HCT116 (cell line): ENCODE results near the gene P2RX3. TPM values are rescaled to one million over a fixed set of nuclear protein-coding genes. Genes with fewer than 3 reads are reported as not detected.

Source experiments
- ATAC-seq: fragments of 200-7000 bp; cut with Tn5 transposase; 2 replicates; pipeline ENCODE4 v1.9.1; 2020; ENCODE audit warnings: mild to moderate bottlenecking, moderate library complexity
- BruUV-seq: library from RNA; stranded (reverse); fragments of 400-500 nt; replicated peaks from 2 replicates; lab custom pipeline; 2021; lab: Mats Ljungman, UMichigan
- CTCF ChIA-PET: fragments of 300-600 bp; sonication (Branson Sonifier 250); formaldehyde crosslinking; loops from one replicate; lab custom pipeline; 2021; ENCODE audit warnings: antibody characterized with exemption; lab: Charles Lee
- POLR2A ChIA-PET: fragments of 300-600, 350-600 bp; sonication (Branson Sonifier 250); formaldehyde crosslinking; loops from one replicate; lab custom pipeline; 2021; ENCODE audit warnings: antibody characterized with exemption; lab: Charles Lee
- RAD21 ChIA-PET, 2 experiments: fragments of 300-600 bp; sonication (Branson Sonifier 250); formaldehyde crosslinking; loops; one replicate each; lab custom pipeline; 2023; ENCODE audit warnings: low total read pairs in 2 of 2; ENCODE audit not compliant: uncharacterized antibody in 2 of 2, unreplicated experiment in 2 of 2, low non-redundant PET in 1 of 2; lab: Charles Lee
- DNase-seq: peaks from one replicate; pipeline ENCODE4 v3.0.0-alpha.2; 2010; ENCODE audit warnings: low read depth, low spot score
- H2AFZ ChIP-seq: fragments of 200-600 bp; shearing (Covaris generic), sonication (generic); 2 replicates; pipeline ENCODE4 v1.6.1; 2017; ENCODE audit warnings: low read depth, mixed run types, mixed read lengths, antibody characterized with exemption, low read length; ENCODE audit not compliant: poor library complexity, severe bottlenecking
- H3K27ac ChIP-seq: 2 replicates; pipeline ENCODE4 v1.5.1; 2012; ENCODE audit warnings: low read depth, low read length
- H3K27me3 ChIP-seq: fragments of 200-600 bp; sonication (generic); 2 replicates; pipeline ENCODE4 v1.6.1; 2016; ENCODE audit warnings: mixed run types, low read length, mixed read lengths; ENCODE audit not compliant: insufficient read depth
- H3K36me3 ChIP-seq, 2 experiments: fragments of 200-500 bp in 1 of 2; fragments of 200-600 bp in 1 of 2; sonication (Bioruptor generic) in 1 of 2; sonication (generic) in 1 of 2; 2 replicates each; pipeline versions ENCODE4 v1.5.1 to v1.6.1; 2014 to 2016; ENCODE audit warnings: low read length in 2 of 2, inconsistent platforms in 1 of 2, mixed read lengths in 1 of 2, mixed run types in 1 of 2; ENCODE audit not compliant: insufficient read depth in 2 of 2, control insufficient read depth in 1 of 2
- H3K4me1 ChIP-seq, 2 experiments: fragments of 200-600 bp in 1 of 2; sonication (generic) in 1 of 2; 2 replicates each; pipeline versions ENCODE4 v1.5.1 to v1.6.1; 2012 to 2017; ENCODE audit warnings: low read length in 2 of 2, inconsistent platforms in 1 of 2, mild to moderate bottlenecking in 1 of 2, mixed read lengths in 1 of 2, mixed run types in 1 of 2, moderate library complexity in 1 of 2; ENCODE audit not compliant: insufficient read depth in 2 of 2, control insufficient read depth in 1 of 2
- H3K4me2 ChIP-seq: fragments of 200-600 bp; sonication (generic); 2 replicates; pipeline ENCODE4 v1.6.1; 2017; ENCODE audit warnings: mixed run types, low read length, mixed read lengths
- H3K4me3 ChIP-seq, 2 experiments: fragments of 200-600 bp in 1 of 2; sonication (generic) in 1 of 2; replicated peaks in 1 of 2; 2 replicates each; pipeline ENCODE4 v1.5.1; 2011 to 2016; ENCODE audit warnings: low read length in 2 of 2, control low read depth in 1 of 2, low read depth in 1 of 2, mild to moderate bottlenecking in 1 of 2, mixed read lengths in 1 of 2, mixed run types in 1 of 2
- H3K79me2 ChIP-seq: fragments of 200-600 bp; sonication (generic); 2 replicates; pipeline ENCODE4 v1.6.1; 2017; ENCODE audit warnings: mild to moderate bottlenecking, mixed run types, low read length, moderate library complexity, mixed read lengths; ENCODE audit not compliant: insufficient read depth
- H3K9ac ChIP-seq: fragments of 200-600 bp; sonication (generic); 2 replicates; pipeline ENCODE4 v1.6.1; 2016; ENCODE audit warnings: low read length, mixed read lengths
- H3K9me2 ChIP-seq: fragments of 200-600 bp; sonication (generic), shearing (Covaris generic); 2 replicates; pipeline ENCODE4 v1.6.1; 2017; ENCODE audit warnings: mixed run types, mild to moderate bottlenecking, moderate library complexity; ENCODE audit not compliant: insufficient read depth
- H3K9me3 ChIP-seq, 2 experiments: fragments of 200-500 bp in 1 of 2; fragments of 200-600 bp in 1 of 2; sonication (Bioruptor generic) in 1 of 2; sonication (generic) in 1 of 2; 2 replicates each; pipeline ENCODE4 v1.6.1; 2014 to 2017; ENCODE audit warnings: low read length in 2 of 2, mixed read lengths in 2 of 2, inconsistent platforms in 1 of 2, low read depth in 1 of 2, mild to moderate bottlenecking in 1 of 2, mixed run types in 1 of 2, moderate library complexity in 1 of 2; ENCODE audit not compliant: control insufficient read depth in 1 of 2, insufficient read depth in 1 of 2
- H4K20me1 ChIP-seq: fragments of 200-600 bp; sonication (generic), shearing (Covaris generic); 2 replicates; pipeline ENCODE4 v1.6.1; 2017; ENCODE audit warnings: mixed run types, mild to moderate bottlenecking, moderate library complexity; ENCODE audit not compliant: insufficient read depth
- ATF3 ChIP-seq: IDR thresholded peaks from 2 replicates; pipeline ENCODE4 v1.6.1; 2012
- CBX3 ChIP-seq: IDR thresholded peaks from 2 replicates; pipeline ENCODE4 v1.6.1; 2012; ENCODE audit warnings: low read depth
- CTCF ChIP-seq, 3 experiments: fragments of 200-600 bp in 1 of 3; sonication (generic) in 1 of 3; IDR thresholded peaks in 2 of 3; conservative IDR thresholded peaks in 1 of 3; 2 replicates each; pipeline ENCODE4 v1.5.1; 2012 to 2017; ENCODE audit warnings: low read depth in 2 of 3, low read length in 2 of 3, antibody characterized with exemption in 1 of 3, borderline replicate concordance in 1 of 3, control low read depth in 1 of 3, mild to moderate bottlenecking in 1 of 3, mixed read lengths in 1 of 3, mixed run types in 1 of 3, moderate library complexity in 1 of 3; ENCODE audit not compliant: insufficient read depth in 1 of 3
- EGR1 ChIP-seq: IDR thresholded peaks from 2 replicates; pipeline ENCODE4 v1.6.1; 2012; ENCODE audit warnings: low read depth
- EZH2phosphoT487 ChIP-seq: fragments of 200-600 bp; IDR thresholded peaks from 2 replicates; pipeline ENCODE4 v1.6.1; 2018; ENCODE audit warnings: antibody characterized with exemption, borderline replicate concordance
- MAX ChIP-seq: IDR thresholded peaks from 2 replicates; pipeline ENCODE4 v1.6.1; 2012
- POLR2A ChIP-seq: IDR thresholded peaks from 2 replicates; pipeline ENCODE4 v1.7.0; 2011; ENCODE audit warnings: borderline replicate concordance; ENCODE audit not compliant: insufficient read depth, insufficient read length; ENCODE audit errors: extremely low read depth
- POLR2AphosphoS5 ChIP-seq: IDR thresholded peaks from 2 replicates; pipeline ENCODE4 v1.6.1; 2011; ENCODE audit warnings: mild to moderate bottlenecking, low read depth, low read length, moderate library complexity
- RAD21 ChIP-seq: IDR thresholded peaks from 2 replicates; pipeline ENCODE4 v1.6.1; 2012; ENCODE audit warnings: low read depth, mild to moderate bottlenecking
- SP1 ChIP-seq: IDR thresholded peaks from 2 replicates; pipeline ENCODE4 v1.6.1; 2012; ENCODE audit warnings: low read depth
- TCF7L2 ChIP-seq: IDR thresholded peaks from 2 replicates; pipeline ENCODE4 v1.7.0; 2011; ENCODE audit warnings: borderline replicate concordance, inconsistent platforms; ENCODE audit not compliant: insufficient read depth, insufficient read length; ENCODE audit errors: extremely low read depth
- ZNF274 ChIP-seq: fragments of 200-500 bp; sonication (Bioruptor generic); IDR thresholded peaks from 2 replicates; pipeline ENCODE4 v1.6.1; 2014; ENCODE audit warnings: mild to moderate bottlenecking, low read depth, low read length, inconsistent platforms
- intact Hi-C: fragments of 100-400 bp; cut with micrococcal nuclease; formaldehyde crosslinking; loops from 2 replicates; pipeline ENCODE4 v1.10.0; 2022
- total RNA-seq: library from RNA; stranded (reverse); gene quantifications from one replicate; pipeline ENCODE4 v1.2.1, GENCODE V29; 2021; ENCODE audit not compliant: unreplicated experiment

The P2RX3 gene
- total RNA-seq, 1 experiment from 2014 or later: not detected

GRCh38 chr11:57315491-57315890 is 22.7 kb upstream of the P2RX3 start:
- H3K9me3 ChIP-seq: no peaks in the 10 kb centered on the region
- no peak for DNase-seq
- no peak for ATAC-seq
- peaks cover 11 to 19% of the 10 kb centered on the region in 2 experiments for H3K4me1 ChIP-seq
- POLR2A ChIA-PET: no interaction called here
- CTCF ChIA-PET: no interaction called here
- RAD21 ChIA-PET: no interaction called here
- H2AFZ ChIP-seq: no peak overlapping the region
- H3K9me2 ChIP-seq: no peaks in the 10 kb centered on the region
- 0 out of 2 replicates have a peak, but pooled peaks cover 2% of the 10 kb centered on the region for H3K79me2 ChIP-seq
- H3K27me3 ChIP-seq: no peaks in the 10 kb centered on the region
- peaks cover 20 to 34% of the 10 kb centered on the region in 2 experiments; a peak in 3 of 4 replicates for H3K36me3 ChIP-seq
- no peaks in the 10 kb centered on the region for H4K20me1 ChIP-seq
- no TSS peak for BruUV-seq
- no peak overlapping the region for H3K27ac ChIP-seq
- TF ChIP-seq POLR2A (no peak), RAD21 (no peak), EGR1 (no peak), ATF3 (no peak), TCF7L2 (no peak), ZNF274 (no peak), POLR2AphosphoS5 (no peak), CTCF (IDR thresholded peaks at IDR 0.05 in 2 of 3, conservative IDR thresholded peaks at IDR 0.05 in 1 of 3; ENCODE audit: borderline replicate concordance in 1 of 3, insufficient read depth in 1 of 3, low read depth in 2 of 3, low read length in 2 of 3) (no peak), SP1 (no peak), EZH2phosphoT487 (no peak), MAX (no peak), CBX3 (no peak)
- H3K9ac ChIP-seq: no peak overlapping the region
- H3K4me2 ChIP-seq: no peak overlapping the region
- intact Hi-C loops: no loop called here
- no peak overlapping the region for H3K4me3 ChIP-seq
